IMR-90 (cell line): ENCODE measurements around the gene ODAD3. TPM values are rescaled to one million over a fixed set of nuclear protein-coding genes. Genes with fewer than 3 reads are reported as not detected.

Experiments used
- ATAC-seq: fragments of 200-7000 bp; cut with Tn5 transposase; 2 replicates; pipeline ENCODE4 v1.9.1; 2020; ENCODE audit warnings: low read depth, mild to moderate bottlenecking, moderate library complexity
- BruUV-seq: library from RNA; stranded (reverse); fragments of 400-500 nt; replicated peaks from 2 replicates; lab custom pipeline; 2021; lab: Mats Ljungman, UMichigan
- CTCF ChIA-PET: fragments of 300-600 bp; formaldehyde crosslinking; extraction: SDS; loops from one replicate; lab custom pipeline; 2021; ENCODE audit warnings: antibody characterized with exemption; lab: Yijun Ruan, JAX
- POLR2A ChIA-PET: fragments of 300-600 bp; sonication (Branson Sonifier 250); formaldehyde crosslinking; loops from one replicate; lab custom pipeline; 2022; ENCODE audit warnings: antibody characterized with exemption; ENCODE audit not compliant: unreplicated experiment; lab: Charles Lee
- DNase-seq: peaks from one replicate; pipeline ENCODE4 v3.0.0; 2013
- H2AFZ ChIP-seq: replicated peaks from 2 replicates; pipeline ENCODE3; 2013; ENCODE audit warnings: low read length, mild to moderate bottlenecking; ENCODE audit not compliant: poor library complexity
- H2AK5ac ChIP-seq: 2 replicates; pipeline ENCODE4 v1.6.1; 2013; ENCODE audit warnings: low read depth, low read length, inconsistent platforms
- H2AK9ac ChIP-seq: replicated peaks from 2 replicates; pipeline ENCODE3; 2013; ENCODE audit warnings: mild to moderate bottlenecking, low read depth, low read length, moderate library complexity; ENCODE audit not compliant: poor library complexity
- H2BK120ac ChIP-seq: 2 replicates; pipeline ENCODE4 v1.6.1; 2013; ENCODE audit warnings: low read depth, low read length, inconsistent platforms
- H2BK15ac ChIP-seq: 3 replicates; pipeline ENCODE4 v1.6.1; 2013; ENCODE audit warnings: low read depth, low read length, inconsistent platforms
- H2BK20ac ChIP-seq: 2 replicates; pipeline ENCODE4 v1.6.1; 2013; ENCODE audit warnings: low read depth, mild to moderate bottlenecking, inconsistent platforms, low read length, moderate library complexity
- H2BK5ac ChIP-seq: 2 replicates; pipeline ENCODE4 v1.6.1; 2013; ENCODE audit warnings: mild to moderate bottlenecking, low read depth, low read length, inconsistent platforms; ENCODE audit not compliant: poor library complexity, severe bottlenecking
- H3K14ac ChIP-seq: replicated peaks from 2 replicates; pipeline ENCODE4 v1.6.1; 2013; ENCODE audit warnings: low read depth, low read length, inconsistent platforms
- H3K18ac ChIP-seq: 2 replicates; pipeline ENCODE4 v1.6.1; 2013; ENCODE audit warnings: low read depth, low read length, control low read depth
- H3K23ac ChIP-seq: 2 replicates; pipeline ENCODE4 v1.6.1; 2013; ENCODE audit warnings: low read depth, low read length, inconsistent platforms
- H3K27ac ChIP-seq: 2 replicates; pipeline ENCODE4 v1.5.1; 2013; ENCODE audit warnings: mild to moderate bottlenecking, control low read depth, low read length; ENCODE audit not compliant: insufficient read depth
- H3K27me3 ChIP-seq: 2 replicates; pipeline ENCODE4 v1.6.1; 2013; ENCODE audit warnings: low read length; ENCODE audit not compliant: control insufficient read depth, insufficient read depth
- H3K36me3 ChIP-seq: 2 replicates; pipeline ENCODE4 v1.6.1; 2013; ENCODE audit warnings: low read length, mixed read lengths; ENCODE audit not compliant: control insufficient read depth, insufficient read depth
- H3K4ac ChIP-seq: 2 replicates; pipeline ENCODE4 v1.6.1; 2013; ENCODE audit warnings: low read depth, low read length, inconsistent platforms
- H3K4me1 ChIP-seq: 2 replicates; pipeline ENCODE4 v1.6.1; 2013; ENCODE audit warnings: low read length, mixed read lengths; ENCODE audit not compliant: control insufficient read depth, insufficient read depth
- H3K4me2 ChIP-seq: 2 replicates; pipeline ENCODE4 v1.6.1; 2013; ENCODE audit warnings: low read depth, mild to moderate bottlenecking, control low read depth, low read length, moderate library complexity
- H3K4me3 ChIP-seq: 2 replicates; pipeline ENCODE4 v1.5.1; 2013; ENCODE audit warnings: low read depth, mild to moderate bottlenecking, control low read depth, low read length, moderate library complexity; ENCODE audit not compliant: insufficient read depth
- H3K56ac ChIP-seq: 2 replicates; pipeline ENCODE4 v1.6.1; 2013; ENCODE audit warnings: low read length, inconsistent platforms; ENCODE audit not compliant: insufficient read depth; ENCODE audit errors: extremely low read depth
- H3K79me1 ChIP-seq, 2 experiments: 2 replicates each; pipeline ENCODE4 v1.6.1; 2013; ENCODE audit warnings: low read length in 2 of 2, inconsistent platforms in 1 of 2, low read depth in 1 of 2
- H3K9ac ChIP-seq: 2 replicates; pipeline ENCODE4 v1.6.1; 2013; ENCODE audit warnings: low read depth, low read length, control low read depth
- H3K9me1 ChIP-seq: 2 replicates; pipeline ENCODE4 v1.6.1; 2013; ENCODE audit warnings: low read length, inconsistent platforms; ENCODE audit not compliant: insufficient read depth
- H3K9me3 ChIP-seq: 2 replicates; pipeline ENCODE4 v1.6.1; 2013; ENCODE audit warnings: low read length; ENCODE audit not compliant: control insufficient read depth, insufficient read depth
- H4K20me1 ChIP-seq: 2 replicates; pipeline ENCODE4 v1.6.1; 2013; ENCODE audit warnings: low read length, inconsistent platforms; ENCODE audit not compliant: insufficient read depth
- H4K5ac ChIP-seq: 2 replicates; pipeline ENCODE4 v1.6.1; 2013; ENCODE audit warnings: mild to moderate bottlenecking, low read depth, low read length, control low read depth
- H4K8ac ChIP-seq, 2 experiments: 2 replicates each; pipeline ENCODE4 v1.6.1; 2013; ENCODE audit warnings: low read depth in 2 of 2, low read length in 2 of 2, control low read depth in 1 of 2, inconsistent platforms in 1 of 2
- H4K91ac ChIP-seq: 2 replicates; pipeline ENCODE4 v1.6.1; 2013; ENCODE audit warnings: low read depth, low read length, inconsistent platforms; ENCODE audit not compliant: insufficient read depth
- BHLHE40 ChIP-seq: fragments of 150-350 bp; IDR thresholded peaks from 2 replicates; pipeline ENCODE4 v1.6.1; 2016; ENCODE audit warnings: mild to moderate bottlenecking, low read depth, low read length
- CEBPB ChIP-seq: IDR thresholded peaks from 2 replicates; pipeline ENCODE4 v1.6.1; 2012; ENCODE audit warnings: low read depth, low read length, improper control_type of control experiment
- CHD1 ChIP-seq: IDR thresholded peaks from 2 replicates; pipeline ENCODE4 v1.6.1; 2012; ENCODE audit warnings: low read depth, low read length, improper control_type of control experiment
- CTCF ChIP-seq: conservative IDR thresholded peaks from 2 replicates; pipeline ENCODE4 v1.5.1; 2012; ENCODE audit warnings: mild to moderate bottlenecking, low read depth, low read length, improper control_type of control experiment
- ELK1 ChIP-seq: fragments of 150-350 bp; IDR thresholded peaks from 2 replicates; pipeline ENCODE4 v1.6.1; 2016; ENCODE audit warnings: low read depth, mild to moderate bottlenecking, low read length, moderate library complexity, borderline replicate concordance
- FOS ChIP-seq: fragments of 150-350 bp; IDR thresholded peaks from 2 replicates; pipeline ENCODE4 v1.6.1; 2016; ENCODE audit warnings: low read depth, low read length
- MAFK ChIP-seq: IDR thresholded peaks from 2 replicates; pipeline ENCODE4 v1.6.1; 2012; ENCODE audit warnings: low read depth, low read length, improper control_type of control experiment
- MAZ ChIP-seq: IDR thresholded peaks from 2 replicates; pipeline ENCODE4 v1.6.1; 2012; ENCODE audit warnings: low read depth, mild to moderate bottlenecking, low read length, improper control_type of control experiment, moderate library complexity, borderline replicate concordance
- MXI1 ChIP-seq: IDR thresholded peaks from 2 replicates; pipeline ENCODE4 v1.6.1; 2012; ENCODE audit warnings: low read depth, mild to moderate bottlenecking, low read length, moderate library complexity, borderline replicate concordance
- NFE2L2 ChIP-seq: fragments of 150-350 bp; IDR thresholded peaks from 2 replicates; pipeline ENCODE4 v1.6.1; 2016; ENCODE audit warnings: low read depth, mild to moderate bottlenecking, low read length
- POLR2A ChIP-seq: IDR thresholded peaks from 2 replicates; pipeline ENCODE4 v1.6.1; 2012; ENCODE audit warnings: mild to moderate bottlenecking, low read depth, low read length
- RAD21 ChIP-seq: IDR thresholded peaks from 2 replicates; pipeline ENCODE4 v1.6.1; 2012; ENCODE audit warnings: low read length, improper control_type of control experiment
- RCOR1 ChIP-seq: IDR thresholded peaks from 2 replicates; pipeline ENCODE4 v1.6.1; 2012; ENCODE audit warnings: mild to moderate bottlenecking, low read length, improper control_type of control experiment; ENCODE audit not compliant: insufficient replicate concordance
- RFX5 ChIP-seq: IDR thresholded peaks from 2 replicates; pipeline ENCODE4 v1.8.0; 2012; ENCODE audit warnings: low read depth, mild to moderate bottlenecking, low read length, moderate library complexity
- SMC3 ChIP-seq: fragments of 150-350 bp; IDR thresholded peaks from 2 replicates; pipeline ENCODE4 v1.6.1; 2016; ENCODE audit warnings: low read depth, mild to moderate bottlenecking, antibody characterized with exemption, low read length, moderate library complexity
- WGBS, 2 experiments: methylation state at CpG; one replicate each; pipeline versions ENCODE4 v1.1.5 to v1.1.7; 2013; ENCODE audit warnings: missing lambda C conversion rate in 2 of 2; ENCODE audit not compliant: insufficient read length in 1 of 2; ENCODE audit errors: extremely low coverage in 2 of 2; 5-methylcytosine and 5-hydroxymethylcytosine counted together
- dilution Hi-C: fragments of 300-500 bp; cut with HindIII; formaldehyde crosslinking; loops from one replicate; pipeline ENCODE4 v1.14.3; 2018; ENCODE audit warnings: low sequenced_read_pairs; ENCODE audit not compliant: unreplicated experiment
- in situ Hi-C: fragments of 300-500 bp; cut with MboI; formaldehyde crosslinking; loops from 3 replicates; pipeline ENCODE4 v1.14.3; 2019; ENCODE audit warnings: low sequenced_read_pairs, inconsistent platforms, mixed read lengths
- intact Hi-C: fragments of 100-400 bp; cut with micrococcal nuclease; formaldehyde crosslinking; loops from 2 replicates; pipeline ENCODE4 v1.10.0; 2022
- polyA plus RNA-seq, 3 experiments: library from polyadenylated mRNA; depleted of rRNA; stranded (reverse); fragments of >200 nt; gene quantifications; 2 replicates each; pipeline ENCODE4 v1.2.3, GENCODE V29; 2012; ENCODE audit warnings: low replicate concordance in 1 of 3
- total RNA-seq: library from RNA; depleted of rRNA; stranded (reverse); fragments of >200 nt; gene quantifications from 2 replicates; pipeline ENCODE4 v1.2.3, GENCODE V29; 2012

ODAD3 gene
- total and polyA plus RNA-seq, 2 of the 4 experiments (the other 2 are of a cell fraction) = under 0.01 to 0.44 TPM

GRCh38 chr19:11451327-11451870, 16.5 kb upstream of the ODAD3 start:
- no peaks in the 10 kb centered on the region for H3K27me3 ChIP-seq
- H3K36me3 ChIP-seq = peaks cover 30% of the 10 kb centered on the region
- H4K20me1 ChIP-seq = no peaks in the 10 kb centered on the region
- TF ChIP-seq RAD21 = no peak
- no peak for TF ChIP-seq RCOR1
- TF ChIP-seq MXI1 = no peak
- TF ChIP-seq SMC3 = no peak
- TF ChIP-seq CEBPB = no peak
- no peak for TF ChIP-seq CTCF
- TF ChIP-seq NFE2L2 = no peak
- no peak for TF ChIP-seq MAFK
- TF ChIP-seq CHD1 = no peak
- no peak for TF ChIP-seq ELK1
- TF ChIP-seq MAZ = no peak
- TF ChIP-seq FOS = no peak
- no peak for TF ChIP-seq BHLHE40
- no peak for TF ChIP-seq RFX5
- TF ChIP-seq POLR2A = no peak
- no CpG with 5 or more reads among the region's 13 CpGs for WGBS, 2 experiments
- H3K4me2 ChIP-seq = no peak overlapping the region
- no peak overlapping the region for H3K4ac ChIP-seq
- no peak overlapping the region for H3K27ac ChIP-seq
- H3K9me3 ChIP-seq = no peaks in the 10 kb centered on the region
- no peaks in the 10 kb centered on the region for H3K79me1 ChIP-seq
- no peak overlapping the region for H3K4me3 ChIP-seq
- no peak overlapping the region for H4K91ac ChIP-seq
- no peak overlapping the region for H4K8ac ChIP-seq
- intact Hi-C loops = no loop called here
- no peak overlapping the region for H2BK15ac ChIP-seq
- no peak overlapping the region for H3K14ac ChIP-seq
- dilution Hi-C loops = no loop called here
- ATAC-seq = no peak
- no peak overlapping the region for H3K9ac ChIP-seq
- no peak overlapping the region for H2AK5ac ChIP-seq
- H2AFZ ChIP-seq = no peak overlapping the region
- H3K56ac ChIP-seq = no peak overlapping the region
- no peak overlapping the region for H2BK5ac ChIP-seq
- peak overlapping the region; percentile 50 for H2AK9ac ChIP-seq
- no peak overlapping the region for H3K23ac ChIP-seq
- BruUV-seq = no TSS peak
- ChIA-PET POLR2A (interaction anchor here (0.6 kb wide), 2 partner anchors 8 to 566 kb away, joined by 3 read pairs; no protein-coding TSS in a partner anchor), CTCF (interaction anchor here (0.8 kb wide), 1 partner anchor 8 kb away, joined by 7 read pairs; no protein-coding TSS in a partner anchor)
- no peak overlapping the region for H2BK20ac ChIP-seq
- H3K18ac ChIP-seq = no peak overlapping the region
- in situ Hi-C loops = no loop called here
- no peak overlapping the region for H4K5ac ChIP-seq
- no peaks in the 10 kb centered on the region for H3K9me1 ChIP-seq
- no peak for DNase-seq
- H2BK120ac ChIP-seq = no peak overlapping the region
- H3K4me1 ChIP-seq = no peaks in the 10 kb centered on the region; the same call in 1 of the 2 replicates
